ENCODE measurements around the gene CCNK.

CCNK gene

GRCh38 chr14:99525699-99526080 lies 44.5 kb downstream of the CCNK start:
- H3K4me3 ChIP-seq (ENCODE audit: low read depth, low read length): no peak overlapping the region
- DNase-seq (ENCODE audit: low read depth): no peak
- no peak for TF ChIP-seq MYC (IDR thresholded peaks at IDR 0.05; ENCODE audit: low read depth, low read length)

DNA sequence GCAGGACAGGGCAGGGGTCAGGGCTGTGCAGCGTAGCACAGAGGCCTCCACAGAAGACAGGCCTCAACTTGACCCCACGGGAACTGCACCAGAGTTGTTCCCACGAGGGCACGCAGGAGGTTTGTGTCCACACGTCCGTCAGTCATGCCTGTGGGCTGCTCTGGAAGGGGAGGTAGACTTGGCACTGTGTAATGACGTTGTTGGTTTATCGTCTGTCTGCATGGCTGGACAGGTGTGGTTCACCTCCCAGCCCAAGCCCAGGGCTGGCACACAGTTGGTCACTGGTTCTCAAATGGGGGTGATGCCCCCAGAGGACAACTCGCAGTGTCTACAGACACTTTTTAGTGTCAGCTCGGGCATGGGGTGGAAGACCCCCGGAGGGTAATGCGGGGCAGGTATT lies 45.8 kb downstream of the CCNK start:
- TF ChIP-seq POLR2A (IDR thresholded peaks at IDR 0.05; ENCODE audit: extremely low read depth, insufficient read length) (no peak), CTCF (IDR thresholded peaks at IDR 0.05; ENCODE audit: low read depth, low read length) (no peak), MYC (IDR thresholded peaks at IDR 0.05; ENCODE audit: low read depth, low read length) (no peak), MAX (IDR thresholded peaks at IDR 0.05; ENCODE audit: low read depth, low read length) (no peak)
- H3K4me3 ChIP-seq (ENCODE audit: low read depth, low read length): no peak overlapping the region
- DNase-seq (ENCODE audit: low read depth): no peak

DNA sequence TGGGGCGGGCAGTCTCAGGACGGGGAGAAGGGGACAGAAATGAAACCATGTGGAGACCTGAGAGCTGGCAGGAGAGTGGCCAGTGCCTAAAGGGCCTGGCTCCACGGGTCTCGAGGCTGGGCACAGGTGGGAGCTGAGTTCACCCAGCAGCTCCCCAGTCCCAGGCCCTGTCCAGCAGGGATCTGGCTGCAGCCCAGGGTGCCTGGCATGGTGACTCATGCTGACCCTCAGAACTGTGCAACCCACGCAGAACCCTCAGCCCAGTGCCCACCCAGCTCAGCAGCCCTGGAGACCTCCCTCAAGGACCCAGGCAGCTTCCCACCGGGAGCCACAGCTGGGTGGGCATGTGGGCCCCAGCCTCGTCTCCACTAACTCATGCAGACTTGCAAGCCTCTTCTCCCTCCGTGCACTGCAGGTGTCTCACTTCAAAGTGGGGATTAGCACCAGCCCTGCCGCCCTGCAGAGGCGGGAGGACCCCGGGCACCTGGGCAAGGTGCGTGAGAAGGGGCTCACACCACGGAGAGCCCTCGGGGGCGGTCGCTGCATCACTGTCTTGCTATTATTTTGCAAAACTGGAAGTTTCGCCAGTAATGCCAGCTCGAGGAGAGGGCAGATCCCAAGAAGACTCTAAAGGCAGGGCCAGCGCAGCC lies 46.3 kb downstream of the CCNK start:
- H3K4me3 ChIP-seq (ENCODE audit: low read depth, low read length): no peak overlapping the region
- TF ChIP-seq MAX (IDR thresholded peaks at IDR 0.05; ENCODE audit: low read depth, low read length) (no peak), POLR2A (IDR thresholded peaks at IDR 0.05; ENCODE audit: extremely low read depth, insufficient read length) (no peak), CTCF (IDR thresholded peaks at IDR 0.05; ENCODE audit: low read depth, low read length) (no peak), MYC (IDR thresholded peaks at IDR 0.05; ENCODE audit: low read depth, low read length) (no peak)
- DNase-seq (ENCODE audit: low read depth): no peak

GRCh38 chr14:99529899-99530298 lies 48.7 kb downstream of the CCNK start:
- TF ChIP-seq MAX (IDR thresholded peaks at IDR 0.05; ENCODE audit: low read depth, low read length) (no peak), MYC (IDR thresholded peaks at IDR 0.05; ENCODE audit: low read depth, low read length) (no peak), CTCF (IDR thresholded peaks at IDR 0.05; ENCODE audit: low read depth, low read length) (peak; percentile 7), POLR2A (IDR thresholded peaks at IDR 0.05; ENCODE audit: extremely low read depth, insufficient read length) (no peak)
- no peak overlapping the region for H3K4me3 ChIP-seq (ENCODE audit: low read depth, low read length)
- DNase-seq (ENCODE audit: low read depth): no peak

- no peak for TF ChIP-seq MYC (IDR thresholded peaks at IDR 0.05; ENCODE audit: low read depth, low read length)
- no peak for TF ChIP-seq CTCF (IDR thresholded peaks at IDR 0.05; ENCODE audit: low read depth, low read length)
- TF ChIP-seq POLR2A (IDR thresholded peaks at IDR 0.05; ENCODE audit: extremely low read depth, insufficient read length): no peak
- no peak for TF ChIP-seq MAX (IDR thresholded peaks at IDR 0.05; ENCODE audit: low read depth, low read length)
- no peak overlapping the region for H3K4me3 ChIP-seq (ENCODE audit: low read depth, low read length)
- DNase-seq (ENCODE audit: low read depth): no peak
These were observed 49.4 kb downstream of the CCNK start for GRCh38 chr14:99530407-99531155.

GRCh38 chr14:99531251-99532096 lies 50.3 kb downstream of the CCNK start:
- TF ChIP-seq MYC (IDR thresholded peaks at IDR 0.05; ENCODE audit: low read depth, low read length): no peak
- no peak for TF ChIP-seq POLR2A (IDR thresholded peaks at IDR 0.05; ENCODE audit: extremely low read depth, insufficient read length)
- TF ChIP-seq MAX (IDR thresholded peaks at IDR 0.05; ENCODE audit: low read depth, low read length): no peak
- no peak for TF ChIP-seq CTCF (IDR thresholded peaks at IDR 0.05; ENCODE audit: low read depth, low read length)
- no peak for DNase-seq (ENCODE audit: low read depth)
- no peak overlapping the region for H3K4me3 ChIP-seq (ENCODE audit: low read depth, low read length)

All from NB4 (cell line).